ENCODE data around the gene TMEM235.
A peak's percentile ranks its signal among the peaks of the same experiment; 100 is the strongest.

Gene TMEM235

GRCh38 chr17:78205124-78205775 is 26.2 kb upstream of the TMEM235 start:
- no peak for DNase-seq
- Histone ChIP-seq H3K9ac (ENCODE audit: low read depth, low read length) (no peak overlapping the region), H4K20me1 (ENCODE audit: insufficient read depth, low read length) (peaks cover 4% of the 10 kb centered on the region; the same call in 1 of the 2 replicates), H2AFZ (ENCODE audit: low read depth, low read length) (no peak overlapping the region), H3K4me2 (ENCODE audit: insufficient read depth, low read length) (no peak overlapping the region), H3K79me2 (ENCODE audit: insufficient read depth, low read length) (no peaks in the 10 kb centered on the region), H3K4me1 (ENCODE audit: insufficient read depth, low read length) (no peaks in the 10 kb centered on the region), H3K27me3 (ENCODE audit: insufficient read depth, low read length, poor library complexity) (no peaks in the 10 kb centered on the region), H3K9me3 (ENCODE audit: insufficient read depth, low read length, severe bottlenecking) (no peaks in the 10 kb centered on the region), H3K27ac (ENCODE audit: low read length) (no peak overlapping the region), H3K4me3 (ENCODE audit: low read depth in 1 of 2, low read length in 2 of 2) (no peak overlapping the region), H3K36me3 (ENCODE audit: insufficient read depth, low read length) (peaks cover 43% of the 10 kb centered on the region)
- TF ChIP-seq, protein P1, sequence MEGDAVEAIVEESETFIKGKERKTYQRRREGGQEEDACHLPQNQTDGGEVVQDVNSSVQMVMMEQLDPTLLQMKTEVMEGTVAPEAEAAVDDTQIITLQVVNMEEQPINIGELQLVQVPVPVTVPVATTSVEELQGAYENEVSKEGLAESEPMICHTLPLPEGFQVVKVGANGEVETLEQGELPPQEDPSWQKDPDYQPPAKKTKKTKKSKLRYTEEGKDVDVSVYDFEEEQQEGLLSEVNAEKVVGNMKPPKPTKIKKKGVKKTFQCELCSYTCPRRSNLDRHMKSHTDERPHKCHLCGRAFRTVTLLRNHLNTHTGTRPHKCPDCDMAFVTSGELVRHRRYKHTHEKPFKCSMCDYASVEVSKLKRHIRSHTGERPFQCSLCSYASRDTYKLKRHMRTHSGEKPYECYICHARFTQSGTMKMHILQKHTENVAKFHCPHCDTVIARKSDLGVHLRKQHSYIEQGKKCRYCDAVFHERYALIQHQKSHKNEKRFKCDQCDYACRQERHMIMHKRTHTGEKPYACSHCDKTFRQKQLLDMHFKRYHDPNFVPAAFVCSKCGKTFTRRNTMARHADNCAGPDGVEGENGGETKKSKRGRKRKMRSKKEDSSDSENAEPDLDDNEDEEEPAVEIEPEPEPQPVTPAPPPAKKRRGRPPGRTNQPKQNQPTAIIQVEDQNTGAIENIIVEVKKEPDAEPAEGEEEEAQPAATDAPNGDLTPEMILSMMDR (IDR thresholded peaks at IDR 0.05; ENCODE audit: borderline replicate concordance, extremely low read depth, low read length, poor library complexity, severe bottlenecking), result no peak
- TF ChIP-seq EZH2 (IDR thresholded peaks at IDR 0.05; ENCODE audit: borderline replicate concordance, low read depth, low read length, severe bottlenecking), result no peak
- no peak for ATAC-seq (ENCODE audit: insufficient read depth, low read depth)

GRCh38 chr17:78206298-78206697 is 25.1 kb upstream of the TMEM235 start:
- TF ChIP-seq, protein P1 (IDR thresholded peaks at IDR 0.05; ENCODE audit: borderline replicate concordance, extremely low read depth, low read length, poor library complexity, severe bottlenecking), result peak; percentile 23
- no peak for TF ChIP-seq EZH2 (IDR thresholded peaks at IDR 0.05; ENCODE audit: borderline replicate concordance, low read depth, low read length, severe bottlenecking)
- Histone ChIP-seq H3K79me2 (ENCODE audit: insufficient read depth, low read length) (no peaks in the 10 kb centered on the region), H4K20me1 (ENCODE audit: insufficient read depth, low read length) (peaks cover 4% of the 10 kb centered on the region; the same call in 1 of the 2 replicates), H3K9me3 (ENCODE audit: insufficient read depth, low read length, severe bottlenecking) (no peaks in the 10 kb centered on the region), H3K27ac (ENCODE audit: low read length) (no peak overlapping the region), H2AFZ (ENCODE audit: low read depth, low read length) (no peak overlapping the region), H3K4me2 (ENCODE audit: insufficient read depth, low read length) (no peak overlapping the region), H3K4me1 (ENCODE audit: insufficient read depth, low read length) (no peaks in the 10 kb centered on the region), H3K36me3 (ENCODE audit: insufficient read depth, low read length) (peaks cover 37% of the 10 kb centered on the region), H3K27me3 (ENCODE audit: insufficient read depth, low read length, poor library complexity) (no peaks in the 10 kb centered on the region), H3K9ac (ENCODE audit: low read depth, low read length) (no peak overlapping the region), H3K4me3 (ENCODE audit: low read depth in 1 of 2, low read length in 2 of 2) (no peak overlapping the region)
- ATAC-seq (ENCODE audit: insufficient read depth, low read depth) (0 out of 3 replicates have a peak, but pooled peaks have one; percentile 35), DNase-seq (no peak)

DNA sequence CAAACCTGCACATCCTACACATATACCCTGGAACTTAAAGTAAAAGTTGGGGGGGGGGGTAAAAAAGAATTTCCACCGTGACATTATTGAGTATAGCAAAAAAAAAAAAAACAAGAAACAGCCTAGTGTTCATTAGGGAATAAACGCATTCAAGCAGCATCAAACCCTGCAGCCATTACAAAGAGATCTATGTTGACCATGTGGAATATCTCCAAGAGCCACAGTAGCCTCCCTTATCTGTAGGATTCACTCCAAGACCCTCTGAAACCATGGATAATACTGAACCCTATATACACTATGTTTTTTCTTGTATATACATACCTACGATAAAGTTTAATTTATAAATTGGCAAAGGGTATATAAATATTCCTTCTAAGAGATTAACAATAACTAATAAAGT is 22.9 kb upstream of the TMEM235 start:
- ATAC-seq (ENCODE audit: insufficient read depth, low read depth), result no peak
- no peak for DNase-seq

GRCh38 chr17:78210111-78210510 is 21.3 kb upstream of the TMEM235 start:
- H4K20me1 ChIP-seq (ENCODE audit: insufficient read depth, low read length), result no peaks in the 10 kb centered on the region
- no peak overlapping the region for H2AFZ ChIP-seq (ENCODE audit: low read depth, low read length)
- no peak for ATAC-seq (ENCODE audit: insufficient read depth, low read depth)
- H3K27ac ChIP-seq (ENCODE audit: low read length), result no peak overlapping the region
- no peak overlapping the region for H3K4me2 ChIP-seq (ENCODE audit: insufficient read depth, low read length)
- no peak overlapping the region for H3K4me3 ChIP-seq (ENCODE audit: low read depth in 1 of 2, low read length in 2 of 2)
- peaks cover 11% of the 10 kb centered on the region for H3K79me2 ChIP-seq (ENCODE audit: insufficient read depth, low read length)
- H3K9ac ChIP-seq (ENCODE audit: low read depth, low read length), result no peak overlapping the region
- H3K9me3 ChIP-seq (ENCODE audit: insufficient read depth, low read length, severe bottlenecking), result no peaks in the 10 kb centered on the region
- no peak for DNase-seq
- peaks cover 20% of the 10 kb centered on the region for H3K36me3 ChIP-seq (ENCODE audit: insufficient read depth, low read length)
- peaks cover 14% of the 10 kb centered on the region for H3K4me1 ChIP-seq (ENCODE audit: insufficient read depth, low read length)
- no peaks in the 10 kb centered on the region for H3K27me3 ChIP-seq (ENCODE audit: insufficient read depth, low read length, poor library complexity)
- TF ChIP-seq EZH2 (IDR thresholded peaks at IDR 0.05; ENCODE audit: borderline replicate concordance, low read depth, low read length, severe bottlenecking), result no peak
- TF ChIP-seq, protein P1 (IDR thresholded peaks at IDR 0.05; ENCODE audit: borderline replicate concordance, extremely low read depth, low read length, poor library complexity, severe bottlenecking), result no peak

More for the DNA sequence above, 22.9 kb upstream of the TMEM235 start:
- no peaks in the 10 kb centered on the region for H3K79me2 ChIP-seq (ENCODE audit: insufficient read depth, low read length)
- H3K36me3 ChIP-seq (ENCODE audit: insufficient read depth, low read length), result peaks cover 28% of the 10 kb centered on the region
- H3K9me3 ChIP-seq (ENCODE audit: insufficient read depth, low read length, severe bottlenecking), result no peaks in the 10 kb centered on the region
- H3K4me3 ChIP-seq (ENCODE audit: low read depth in 1 of 2, low read length in 2 of 2), result no peak overlapping the region
- no peak overlapping the region for H3K9ac ChIP-seq (ENCODE audit: low read depth, low read length)
- H4K20me1 ChIP-seq (ENCODE audit: insufficient read depth, low read length), result peaks cover 4% of the 10 kb centered on the region; the same call in 1 of the 2 replicates
- no peak for TF ChIP-seq EZH2 (IDR thresholded peaks at IDR 0.05; ENCODE audit: borderline replicate concordance, low read depth, low read length, severe bottlenecking)
- H3K4me1 ChIP-seq (ENCODE audit: insufficient read depth, low read length), result peaks cover 4% of the 10 kb centered on the region
- no peak overlapping the region for H3K4me2 ChIP-seq (ENCODE audit: insufficient read depth, low read length)
- no peak overlapping the region for H3K27ac ChIP-seq (ENCODE audit: low read length)
- H2AFZ ChIP-seq (ENCODE audit: low read depth, low read length), result no peak overlapping the region
- H3K27me3 ChIP-seq (ENCODE audit: insufficient read depth, low read length, poor library complexity), result no peaks in the 10 kb centered on the region
